ENCODE results near the gene MTR. TPM values are rescaled to one million over a fixed set of nuclear protein-coding genes. Genes with fewer than 3 reads are reported as not detected.
A peak's percentile ranks its signal among the peaks of the same experiment; 100 is the strongest.
"Not testable (repeated sequence)": the region's sequence is repeated elsewhere in the genome, so short reads cannot be mapped to it uniquely, and the experiment has no call there.

The MTR gene
- total and polyA plus RNA-seq, 7 experiments from 2014 or later = 19.8 to 78.8 (median 46.4) TPM

GRCh38 chr1:236854605-236854983, 59.5 kb downstream of the MTR start:
- POLR2A ChIA-PET = no interaction called here
- H3K9me3 Mint-ChIP-seq = peaks cover 0 to 2% (median 0%) of the 10 kb centered on the region in 11 donors
- intact Hi-C loops (cut with micrococcal nuclease) = no loop called here
- H3K4me1 Mint-ChIP-seq = peaks cover 0 to 21% (median 9%) of the 10 kb centered on the region in 7 donors
- Histone ChIP-seq H3K4me3 (ENCODE audit: low read length) (no peak overlapping the region), H3K27ac (ENCODE audit: low read depth, low read length) (no peak overlapping the region), H3K4me1 (ENCODE audit: control insufficient read depth in 2 of 2, insufficient read depth in 2 of 2, low read length in 2 of 2) (no peaks in the 10 kb centered on the region), H3K27me3 (ENCODE audit: control insufficient read depth in 2 of 2, insufficient read depth in 2 of 2, low read length in 2 of 2) (peaks cover 0 to 2% of the 10 kb centered on the region in 2 donors), H3K36me3 (ENCODE audit: control insufficient read depth in 2 of 3, insufficient read depth in 3 of 3, low read length in 3 of 3) (peaks cover 4 to 79% (median 19%) of the 10 kb centered on the region in 3 experiments), H3K9me3 (ENCODE audit: control insufficient read depth in 2 of 3, low read length in 3 of 3) (no peaks in the 10 kb centered on the region)
- no peaks in the 10 kb centered on the region for H3K27me3 Mint-ChIP-seq
- DNase-seq (no peak), ATAC-seq (no peak)
- H3K4me3 Mint-ChIP-seq = no peak overlapping the region
- H3K27ac Mint-ChIP-seq = no peak overlapping the region
- CTCF ChIA-PET = no interaction called here
- H3K36me3 Mint-ChIP-seq = peaks cover 21 to 86% (median 61%) of the 10 kb centered on the region in 5 donors

GRCh38 chr1:236856649-236857048, 61.6 kb downstream of the MTR start:
- H3K36me3 Mint-ChIP-seq = peaks cover 21 to 92% (median 63%) of the 10 kb centered on the region in 5 donors
- H3K27ac ChIP-seq (ENCODE audit: low read depth, low read length); H3K4me3 Mint-ChIP-seq; POLR2A ChIA-PET; H3K27ac Mint-ChIP-seq; H3K9me3 Mint-ChIP-seq; H3K27me3 Mint-ChIP-seq; H3K27me3 ChIP-seq (ENCODE audit: control insufficient read depth in 2 of 2, insufficient read depth in 2 of 2, low read length in 2 of 2); ATAC-seq; H3K4me3 ChIP-seq (ENCODE audit: low read length); DNase-seq; H3K9me3 ChIP-seq (ENCODE audit: control insufficient read depth in 2 of 3, low read length in 3 of 3); intact Hi-C loops (cut with micrococcal nuclease); CTCF ChIA-PET: not testable (repeated sequence)
- H3K4me1 Mint-ChIP-seq = peaks cover 8 to 34% (median 18%) of the 10 kb centered on the region in 7 donors
- Histone ChIP-seq H3K36me3 (ENCODE audit: control insufficient read depth in 2 of 3, insufficient read depth in 3 of 3, low read length in 3 of 3) (peaks cover 4 to 76% (median 14%) of the 10 kb centered on the region in 3 experiments), H3K4me1 (ENCODE audit: control insufficient read depth in 2 of 2, insufficient read depth in 2 of 2, low read length in 2 of 2) (peaks cover 0 to 10% of the 10 kb centered on the region in 2 donors)

- Histone ChIP-seq H3K9me3 (ENCODE audit: control insufficient read depth in 2 of 3, low read length in 3 of 3) (no peaks in the 10 kb centered on the region), H3K27ac (ENCODE audit: low read depth, low read length) (no peak overlapping the region), H3K36me3 (ENCODE audit: control insufficient read depth in 2 of 3, insufficient read depth in 3 of 3, low read length in 3 of 3) (peaks cover 4 to 70% (median 13%) of the 10 kb centered on the region in 3 experiments), H3K27me3 (ENCODE audit: control insufficient read depth in 2 of 2, insufficient read depth in 2 of 2, low read length in 2 of 2) (peaks cover 0 to 2% of the 10 kb centered on the region in 2 donors), H3K4me1 (ENCODE audit: control insufficient read depth in 2 of 2, insufficient read depth in 2 of 2, low read length in 2 of 2) (peaks cover 0 to 15% of the 10 kb centered on the region in 2 donors), H3K4me3 (ENCODE audit: low read length) (no peak overlapping the region)
- H3K27me3 Mint-ChIP-seq = no peaks in the 10 kb centered on the region
- H3K4me1 Mint-ChIP-seq = peaks cover 11 to 49% (median 25%) of the 10 kb centered on the region in 7 donors
- intact Hi-C loops (cut with micrococcal nuclease) = no loop called here
- ATAC-seq (no peak), DNase-seq (no peak)
- ChIA-PET CTCF (interaction anchor here (0.5 kb wide), 1 partner anchor 107 kb away, joined by 4 read pairs; no protein-coding TSS in a partner anchor), POLR2A (no interaction called here)
- H3K9me3 Mint-ChIP-seq = peaks cover 0 to 5% (median 0%) of the 10 kb centered on the region in 11 donors
- H3K36me3 Mint-ChIP-seq = peaks cover 21 to 96% (median 67%) of the 10 kb centered on the region in 5 donors
- peak overlapping the region in 4 of 9 donors; percentile 7 to 66 (median 24) for H3K27ac Mint-ChIP-seq
- no peak overlapping the region for H3K4me3 Mint-ChIP-seq
Observed at GRCh38 chr1:236858165-236858564, 63.1 kb downstream of the MTR start.

GRCh38 chr1:236860101-236860500, 65.0 kb downstream of the MTR start:
- H3K36me3 ChIP-seq (ENCODE audit: control insufficient read depth in 2 of 3, insufficient read depth in 3 of 3, low read length in 3 of 3) = peaks cover 4 to 62% (median 9%) of the 10 kb centered on the region in 3 experiments
- POLR2A ChIA-PET = interaction anchor here (0.8 kb wide), 1 partner anchor 323 kb away, joined by 3 read pairs; no protein-coding TSS in a partner anchor
- H3K27me3 Mint-ChIP-seq = no peaks in the 10 kb centered on the region
- H3K4me1 Mint-ChIP-seq = peaks cover 11 to 51% (median 25%) of the 10 kb centered on the region in 7 donors
- no peaks in the 10 kb centered on the region for H3K9me3 ChIP-seq (ENCODE audit: control insufficient read depth in 2 of 3, low read length in 3 of 3)
- H3K9me3 Mint-ChIP-seq = peaks cover 0 to 5% (median 0%) of the 10 kb centered on the region in 11 donors
- no peaks in the 10 kb centered on the region for H3K27me3 ChIP-seq (ENCODE audit: control insufficient read depth in 2 of 2, insufficient read depth in 2 of 2, low read length in 2 of 2)
- intact Hi-C loops (cut with micrococcal nuclease) = no loop called here
- H3K27ac Mint-ChIP-seq = peak overlapping the region in 5 of 9 donors; percentile 45 to 84 (median 68)
- no peak for DNase-seq
- no peak overlapping the region for H3K27ac ChIP-seq (ENCODE audit: low read depth, low read length)
- no peak for ATAC-seq
- peaks cover 0 to 15% of the 10 kb centered on the region in 2 donors for H3K4me1 ChIP-seq (ENCODE audit: control insufficient read depth in 2 of 2, insufficient read depth in 2 of 2, low read length in 2 of 2)
- CTCF ChIA-PET = no interaction called here
- H3K4me3 Mint-ChIP-seq = no peak overlapping the region
- H3K36me3 Mint-ChIP-seq = peaks cover 15 to 90% (median 63%) of the 10 kb centered on the region in 5 donors
- H3K4me3 ChIP-seq (ENCODE audit: low read length) = no peak overlapping the region

- Mint-ChIP-seq H3K27ac (peak overlapping the region in 6 of 9 donors; percentile 45 to 84 (median 74)), H3K9me3 (peaks cover 0 to 5% (median 0%) of the 10 kb centered on the region in 11 donors), H3K36me3 (peaks cover 20 to 90% (median 66%) of the 10 kb centered on the region in 5 donors), H3K4me3 (peak overlapping the region in 2 of 10 donors; percentile 39 to 71), H3K4me1 (peaks cover 11 to 51% (median 29%) of the 10 kb centered on the region in 7 donors), H3K27me3 (no peaks in the 10 kb centered on the region)
- peaks cover 4 to 60% (median 9%) of the 10 kb centered on the region in 3 experiments for H3K36me3 ChIP-seq (ENCODE audit: control insufficient read depth in 2 of 3, insufficient read depth in 3 of 3, low read length in 3 of 3)
- H3K4me1 ChIP-seq (ENCODE audit: control insufficient read depth in 2 of 2, insufficient read depth in 2 of 2, low read length in 2 of 2) = peaks cover 0 to 15% of the 10 kb centered on the region in 2 donors
- DNase-seq = no peak
- intact Hi-C loops (cut with micrococcal nuclease) = no loop called here
- H3K9me3 ChIP-seq (ENCODE audit: control insufficient read depth in 2 of 3, low read length in 3 of 3) = no peaks in the 10 kb centered on the region
- H3K27me3 ChIP-seq (ENCODE audit: control insufficient read depth in 2 of 2, insufficient read depth in 2 of 2, low read length in 2 of 2) = no peaks in the 10 kb centered on the region
- H3K27ac ChIP-seq (ENCODE audit: low read depth, low read length) = no peak overlapping the region
- H3K4me3 ChIP-seq (ENCODE audit: low read length) = no peak overlapping the region
- ChIA-PET CTCF (no interaction called here), POLR2A (interaction anchor here (0.8 kb wide), 1 partner anchor 324 kb away, joined by 3 read pairs; no protein-coding TSS in a partner anchor)
- no peak for ATAC-seq
Observed at GRCh38 chr1:236860674-236861073, 65.6 kb downstream of the MTR start.

GRCh38 chr1:236861560-236862218, 66.6 kb downstream of the MTR start:
- peak in 7 of 9 donors; percentile 23 to 67 (median 50) for DNase-seq
- H3K27ac ChIP-seq (ENCODE audit: low read depth, low read length) = no peak overlapping the region
- ChIA-PET CTCF (interaction anchor here (0.6 kb wide), 1 partner anchor 762 kb away, joined by 3 read pairs; no protein-coding TSS in a partner anchor), POLR2A (interaction anchor here (0.6 to 0.7 kb wide), 3 partner anchors 29 to 1554 kb away, joined by 3 to 4 read pairs (median 3); no protein-coding TSS in a partner anchor)
- H3K27ac Mint-ChIP-seq = peak overlapping the region; percentile 30 to 87 (median 79)
- H3K4me1 ChIP-seq (ENCODE audit: control insufficient read depth in 2 of 2, insufficient read depth in 2 of 2, low read length in 2 of 2) = peaks cover 0 to 15% of the 10 kb centered on the region in 2 donors
- no peaks in the 10 kb centered on the region for H3K27me3 ChIP-seq (ENCODE audit: control insufficient read depth in 2 of 2, insufficient read depth in 2 of 2, low read length in 2 of 2)
- intact Hi-C loops (cut with micrococcal nuclease) = no loop called here
- no peaks in the 10 kb centered on the region for H3K9me3 ChIP-seq (ENCODE audit: control insufficient read depth in 2 of 3, low read length in 3 of 3)
- peaks cover 26 to 90% (median 65%) of the 10 kb centered on the region in 5 donors for H3K36me3 Mint-ChIP-seq
- peak overlapping the region in 9 of 10 donors; percentile 2 to 73 (median 46) for H3K4me3 Mint-ChIP-seq
- H3K9me3 Mint-ChIP-seq = peaks cover 0 to 5% (median 0%) of the 10 kb centered on the region in 11 donors
- peaks cover 4 to 54% (median 9%) of the 10 kb centered on the region in 3 experiments for H3K36me3 ChIP-seq (ENCODE audit: control insufficient read depth in 2 of 3, insufficient read depth in 3 of 3, low read length in 3 of 3)
- H3K27me3 Mint-ChIP-seq = no peaks in the 10 kb centered on the region
- H3K4me3 ChIP-seq (ENCODE audit: low read length) = no peak overlapping the region
- peaks cover 11 to 51% (median 29%) of the 10 kb centered on the region in 7 donors for H3K4me1 Mint-ChIP-seq
- ATAC-seq = peak; percentile 83
